GM19238 (cell line): ENCODE measurements around the gene LTBP4.
"Not testable (repeated sequence)": the region's sequence is repeated elsewhere in the genome, so short reads cannot be mapped to it uniquely, and the experiment has no call there.

ENCODE experiments used
- DNase-seq: peaks from one replicate; pipeline ENCODE4 v3.0.0; 2011; ENCODE audit warnings: low spot score; ENCODE audit not compliant: insufficient read length

Gene LTBP4

GRCh38 chr19:40601134-40601974, at the start of gene LTBP4:
Gene LTBP4, plus strand, starts transcription at chr19:40601369. Its CDS starts 19 bp downstream, at chr19:40601388.
- no peak for DNase-seq

- no peak for DNase-seq
Measured at GRCh38 chr19:40552848-40553247, 48.3 kb upstream of the LTBP4 start.

GRCh38 chr19:40553885-40554857, 47.0 kb upstream of the LTBP4 start:
- DNase-seq = no peak

GRCh38 chr19:40555978-40556689, 45.0 kb upstream of the LTBP4 start:
- no peak for DNase-seq

GRCh38 chr19:40556953-40557530, 44.1 kb upstream of the LTBP4 start:
- no peak for DNase-seq

- no peak for DNase-seq
Measured at GRCh38 chr19:40559394-40559793, 41.8 kb upstream of the LTBP4 start.

GRCh38 chr19:40560092-40560507, 41.1 kb upstream of the LTBP4 start:
- no peak for DNase-seq

DNA sequence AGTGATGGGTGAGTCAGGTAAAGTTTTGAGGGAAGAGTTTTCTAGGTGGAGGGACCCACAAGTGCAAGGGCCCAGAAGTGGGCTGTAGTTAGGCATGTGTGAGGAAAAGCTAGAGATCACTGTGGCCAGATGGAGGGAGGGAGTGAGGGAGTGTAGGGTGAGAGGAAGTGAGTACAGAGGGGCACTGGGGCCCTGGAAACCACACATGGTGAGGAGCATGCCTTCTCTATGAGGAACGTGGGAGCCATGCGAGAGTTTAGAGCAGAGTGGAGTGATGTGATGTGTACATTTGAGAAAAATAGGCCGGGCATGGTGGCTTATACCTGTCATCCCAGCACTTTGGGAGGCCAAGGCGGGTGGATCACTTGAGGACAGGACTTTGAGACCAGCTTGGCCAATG, 39.2 kb upstream of the LTBP4 start:
- DNase-seq = no peak

DNA sequence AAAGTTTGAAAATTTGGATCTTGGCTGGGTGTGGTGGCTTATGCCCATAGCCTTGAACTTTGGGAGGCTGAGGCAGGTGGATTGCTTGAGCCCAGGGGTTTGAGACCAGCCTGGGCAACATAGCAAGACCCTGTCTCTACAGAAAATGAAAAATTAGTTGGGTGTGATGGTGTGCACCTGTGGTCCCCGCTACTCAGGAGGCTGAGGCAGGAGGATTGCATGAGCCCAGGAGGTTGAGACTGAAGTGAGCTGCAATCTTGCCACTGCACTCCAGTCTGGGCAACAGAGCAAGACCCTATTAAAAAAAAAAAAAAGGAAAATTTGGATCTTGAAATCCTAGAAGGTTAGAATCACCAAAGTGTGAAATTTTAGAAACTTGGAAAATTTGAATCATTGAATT, 36.6 kb upstream of the LTBP4 start:
- not testable (repeated sequence) for DNase-seq

DNA sequence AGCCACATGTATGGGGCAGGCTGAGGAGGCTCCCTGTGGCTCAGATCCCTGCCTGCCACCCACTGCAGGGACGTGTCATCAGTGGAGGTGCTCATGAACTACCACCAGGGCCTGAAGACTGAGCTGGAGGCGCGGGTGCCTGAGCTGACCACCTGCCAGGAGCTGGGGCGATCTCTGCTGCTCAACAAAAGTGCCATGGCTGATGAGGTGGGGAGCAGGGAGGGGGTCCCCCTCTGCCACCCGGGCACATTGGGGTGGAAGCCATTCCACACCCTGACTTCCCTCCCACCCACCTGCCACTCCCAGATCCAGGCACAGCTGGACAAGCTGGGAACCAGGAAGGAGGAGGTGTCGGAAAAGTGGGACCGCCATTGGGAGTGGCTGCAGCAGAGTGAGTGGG, 35.8 kb upstream of the LTBP4 start:
- DNase-seq = no peak

DNA sequence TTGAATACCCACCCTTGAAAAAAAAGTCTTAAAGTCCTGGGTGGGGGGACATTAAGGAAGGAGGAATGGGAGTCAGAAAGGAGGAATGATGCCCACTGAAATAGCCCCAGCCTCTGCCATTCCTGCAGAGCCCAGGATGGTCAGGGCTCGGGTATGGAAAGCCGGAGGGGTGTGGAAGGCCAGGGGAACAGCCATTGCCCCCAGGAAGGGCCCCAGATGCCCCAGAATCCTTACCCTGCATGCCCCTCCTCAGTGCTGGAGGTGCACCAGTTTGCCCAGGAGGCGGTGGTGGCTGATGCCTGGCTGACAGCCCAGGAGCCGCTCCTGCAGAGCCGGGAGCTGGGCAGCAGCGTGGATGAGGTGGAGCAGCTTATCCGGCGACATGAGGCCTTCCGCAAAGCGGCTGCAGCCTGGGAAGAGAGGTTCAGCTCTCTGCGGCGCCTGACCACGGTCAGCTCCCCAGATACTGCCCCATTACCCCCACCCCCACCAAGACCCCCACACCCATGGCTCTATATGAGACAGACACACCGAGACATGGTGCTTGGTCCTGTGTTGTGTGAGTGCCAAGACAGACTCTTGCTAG, 35.2 kb upstream of the LTBP4 start:
- DNase-seq = no peak

DNA sequence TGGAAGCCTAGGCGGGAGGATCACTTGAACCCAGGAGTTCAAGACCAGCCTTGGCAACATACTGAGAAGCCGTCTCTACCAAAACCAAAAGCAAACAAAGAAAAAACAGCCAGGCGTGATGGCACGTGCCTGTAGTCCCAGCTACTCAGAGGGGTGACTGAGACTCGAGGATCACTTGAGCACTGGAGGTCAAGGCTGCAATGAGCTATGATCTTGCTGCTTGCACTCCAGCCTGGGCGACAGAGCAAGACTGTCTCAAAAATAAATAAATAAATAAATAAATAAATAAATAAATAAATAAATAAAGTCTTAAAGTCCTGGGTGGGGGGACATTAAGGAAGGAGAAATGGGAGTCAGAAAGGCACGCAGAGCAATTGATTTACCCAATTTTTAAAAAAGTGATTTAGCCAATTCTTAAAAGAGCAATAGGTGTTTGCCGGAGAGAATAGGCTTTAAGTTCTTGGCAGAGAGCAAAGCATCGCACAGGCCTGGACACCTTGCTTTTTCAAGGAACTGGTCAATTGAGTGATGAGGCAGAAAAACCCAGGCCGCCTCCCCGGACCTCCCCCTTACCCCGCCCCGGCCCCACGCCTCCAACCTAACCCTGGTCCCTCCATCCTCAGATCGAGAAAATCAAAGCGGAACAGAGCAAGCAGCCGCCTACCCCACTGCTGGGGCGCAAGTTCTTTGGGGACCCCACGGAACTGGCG, 34.0 kb upstream of the LTBP4 start:
- DNase-seq = no peak

GRCh38 chr19:40567750-40568494, 33.2 kb upstream of the LTBP4 start:
- no peak for DNase-seq

DNA sequence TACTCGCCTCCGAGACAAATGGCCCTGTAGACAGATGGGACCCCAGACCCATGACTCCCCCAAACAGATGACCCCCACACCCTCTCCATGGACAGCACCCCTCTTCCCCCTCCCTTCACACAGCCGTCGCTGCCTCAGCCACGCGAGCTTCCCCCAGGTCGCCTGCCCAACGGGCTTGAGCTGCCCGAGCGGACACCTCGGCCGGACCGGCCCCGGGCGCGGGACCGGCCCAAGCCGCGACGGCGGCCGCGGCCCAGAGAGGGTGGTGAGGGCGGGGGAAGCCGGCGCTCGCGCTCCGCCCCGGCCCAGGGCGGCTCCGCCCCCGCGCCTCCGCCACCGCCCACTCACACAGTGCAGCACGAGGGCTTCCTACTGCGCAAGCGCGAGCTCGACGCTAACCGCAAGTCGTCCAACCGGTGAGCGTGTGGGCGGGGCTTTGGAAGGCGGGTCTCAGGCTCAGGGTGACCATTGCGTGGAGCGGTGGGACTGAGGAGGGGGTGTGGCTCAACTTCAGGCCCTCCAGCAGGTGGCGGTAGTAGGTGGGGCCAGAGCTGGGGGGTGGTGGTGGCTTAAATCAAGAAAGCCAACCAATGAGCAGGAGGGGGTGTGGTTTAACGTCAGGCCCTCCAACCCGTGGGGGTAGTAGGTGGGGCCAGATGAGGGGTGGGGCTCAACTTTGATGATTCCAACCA, 30.7 kb upstream of the LTBP4 start:
- DNase-seq = peak; percentile 99

GRCh38 chr19:40571005-40571318, 30.2 kb upstream of the LTBP4 start:
- DNase-seq = no peak

- no peak for DNase-seq
Measured at GRCh38 chr19:40571831-40572495, 29.2 kb upstream of the LTBP4 start.

DNA sequence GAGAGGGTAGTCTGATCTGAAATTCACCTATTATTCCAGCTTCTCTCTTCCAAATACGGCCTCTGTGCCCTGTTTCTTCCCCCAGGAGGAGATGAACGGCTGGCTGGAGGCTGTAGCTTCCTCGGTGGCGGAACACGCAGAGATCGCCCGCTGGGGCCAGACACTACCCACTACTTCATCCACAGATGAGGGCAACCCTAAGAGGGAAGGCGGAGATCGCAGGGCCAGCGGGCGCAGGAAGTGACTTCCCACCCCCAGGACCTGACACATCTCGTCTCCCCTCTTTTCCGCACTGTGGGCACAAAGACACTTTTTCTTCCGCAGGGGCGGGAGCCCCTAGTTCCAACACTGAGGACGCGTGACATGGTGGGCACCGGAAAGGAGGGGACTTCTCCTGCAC, 25.8 kb upstream of the LTBP4 start:
- DNase-seq = no peak

- no peak for DNase-seq
Measured at GRCh38 chr19:40576151-40576584, 25.0 kb upstream of the LTBP4 start.
